NCI-H748 (cell line): ENCODE data around the gene C21orf58.
"Not testable (repeated sequence)": the region's sequence is repeated elsewhere in the genome, so short reads cannot be mapped to it uniquely, and the experiment has no call there.

ENCODE experiments used
- DNase-seq: peaks from one replicate; lab custom pipeline; 2025; ENCODE audit not compliant: unreplicated experiment; lab: John Stamatoyannopoulos, UW

The C21orf58 gene

DNA sequence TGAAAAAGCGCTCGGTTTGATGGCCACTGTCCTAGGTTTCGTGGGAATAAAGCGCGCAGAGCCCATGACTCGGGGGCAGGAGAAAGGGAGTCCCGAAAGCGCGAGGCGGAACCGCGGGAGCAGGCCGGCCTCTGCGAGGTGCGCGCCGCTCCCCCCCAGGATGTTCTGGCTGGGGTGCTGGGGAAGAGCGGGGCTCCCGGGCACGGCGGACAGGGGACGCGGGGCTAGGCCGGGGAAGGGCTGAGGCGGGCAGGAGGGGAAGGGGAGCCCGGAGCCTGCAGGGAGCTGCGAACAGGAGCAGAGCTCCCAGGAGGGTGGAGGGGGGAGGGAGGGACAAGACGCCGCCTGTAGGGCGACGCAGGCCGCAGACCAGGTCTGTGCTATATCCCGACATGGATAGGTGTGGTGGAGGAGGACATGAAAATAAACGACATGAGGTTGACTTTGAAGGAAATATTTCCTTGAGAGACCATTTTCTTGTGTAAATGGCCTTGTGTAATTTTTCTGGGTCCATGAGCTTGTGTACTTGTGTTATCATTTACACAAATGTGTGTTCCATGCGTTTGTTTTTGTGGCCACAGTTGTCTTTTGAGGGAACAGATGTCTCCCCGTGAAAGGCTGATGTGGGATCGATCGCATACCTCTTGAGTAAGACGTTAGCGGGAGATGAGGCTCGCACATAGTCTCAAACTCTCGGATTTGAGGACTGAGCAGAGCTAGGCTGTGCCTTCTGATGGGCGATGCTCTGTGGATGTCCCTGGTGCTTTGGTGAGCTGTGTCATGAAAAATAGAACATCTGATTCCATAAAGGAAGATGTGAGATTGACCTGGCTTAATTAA, 1.6 kb upstream of the C21orf58 start:
- peak; percentile 57 for DNase-seq

DNA sequence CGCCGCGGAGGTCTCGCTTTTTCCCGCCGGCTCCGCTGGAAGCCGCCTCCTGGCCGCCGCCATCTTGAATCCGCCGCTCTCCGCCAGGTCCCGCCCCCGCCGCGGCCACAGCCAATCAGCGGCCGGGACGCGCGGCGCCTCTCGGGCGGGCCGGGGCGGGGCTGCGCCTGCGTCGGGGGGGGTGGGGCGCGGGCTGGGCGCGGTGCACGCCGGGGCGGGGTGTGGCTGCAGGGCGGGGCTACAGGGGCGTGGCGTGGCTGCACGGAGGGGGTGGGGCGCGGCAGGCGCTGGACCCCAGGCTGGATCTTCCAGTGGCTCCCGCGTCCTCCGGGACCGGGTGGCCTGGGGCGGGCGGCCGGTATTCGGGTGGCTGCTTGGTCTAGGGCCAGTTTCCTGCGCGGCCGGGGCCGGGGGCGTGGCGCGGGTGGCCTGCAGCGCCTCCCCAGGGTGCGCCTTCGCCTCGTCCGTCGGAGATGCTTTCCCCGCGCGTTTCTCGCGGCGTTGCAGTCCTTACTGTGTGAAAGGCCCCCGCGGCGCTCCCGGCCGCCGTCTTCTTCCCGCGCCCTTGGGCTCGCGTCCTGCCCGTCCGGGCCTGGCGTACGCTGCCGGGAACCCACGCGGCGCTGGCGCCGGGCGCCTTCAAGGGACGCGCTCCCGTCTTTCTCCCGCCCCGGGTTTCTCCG, 861 bp upstream of the C21orf58 start:
- peak; percentile 80 for DNase-seq

DNA sequence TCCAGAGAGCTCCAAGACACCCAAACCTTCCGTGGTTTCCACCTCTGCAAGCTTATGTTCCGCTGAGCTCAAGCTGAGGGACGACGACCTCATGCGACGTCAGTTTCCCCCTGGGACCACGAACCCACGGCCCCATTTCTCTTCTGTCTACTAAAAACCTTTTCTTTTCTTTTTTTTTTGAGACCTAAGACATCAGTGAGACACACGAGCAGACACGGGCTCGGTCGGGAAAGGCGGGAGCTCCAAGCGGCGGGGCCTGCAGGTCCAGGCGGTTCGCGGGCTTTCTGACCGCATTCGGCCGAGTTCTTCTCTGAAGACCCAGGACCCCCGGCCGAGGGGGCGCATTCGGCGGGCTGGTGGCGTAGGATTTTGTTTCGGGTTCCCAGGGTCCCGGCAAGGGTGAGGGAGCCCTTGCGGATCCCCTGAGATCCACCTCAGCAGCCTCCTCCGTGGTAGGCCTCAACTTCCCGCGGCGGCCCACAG, 402 bp downstream of the C21orf58 start:
- peak; percentile 47 for DNase-seq

DNA sequence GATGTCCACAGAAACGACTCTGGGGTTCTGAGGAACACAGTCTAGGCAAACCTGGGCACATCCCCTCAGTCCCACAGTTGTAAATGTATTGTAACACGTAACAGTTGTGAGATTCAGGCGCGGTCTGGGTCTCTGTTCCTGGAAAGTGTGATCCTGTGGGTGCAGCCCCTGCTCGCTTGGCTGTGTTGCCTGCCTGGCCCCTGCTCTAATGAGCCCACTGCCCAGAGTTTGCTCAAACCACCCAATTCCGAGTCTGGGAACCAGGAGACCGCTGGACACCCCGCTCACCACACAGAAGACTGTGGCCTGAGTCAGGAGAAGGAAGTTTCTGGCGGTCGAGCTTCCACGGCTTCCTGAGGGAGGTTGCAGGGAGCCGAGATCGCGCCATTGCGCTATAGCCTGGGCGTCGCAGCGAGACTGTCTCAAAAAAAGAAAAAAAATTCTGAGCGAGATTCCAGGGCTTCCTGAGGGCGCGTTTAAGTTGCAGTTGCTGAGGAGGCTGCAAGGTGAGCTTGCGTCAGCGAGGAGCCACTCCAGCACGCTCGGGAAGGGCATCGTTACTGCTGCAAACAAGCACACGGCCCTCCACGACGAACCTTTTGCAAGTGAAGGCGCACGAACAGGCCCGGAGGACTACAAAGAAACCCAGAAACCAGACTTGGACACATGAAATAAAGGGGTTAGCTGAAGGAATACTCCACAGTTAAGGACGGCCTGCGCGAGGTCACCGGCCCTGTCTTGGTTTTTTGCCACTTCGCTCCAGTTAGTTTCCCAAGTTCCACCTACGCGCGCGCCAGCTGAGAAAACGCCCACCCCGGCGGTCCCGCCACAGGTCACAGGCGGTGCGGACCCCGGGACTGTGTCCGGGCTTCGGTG, 1.1 kb downstream of the C21orf58 start:
- DNase-seq: peak; percentile 43

DNA sequence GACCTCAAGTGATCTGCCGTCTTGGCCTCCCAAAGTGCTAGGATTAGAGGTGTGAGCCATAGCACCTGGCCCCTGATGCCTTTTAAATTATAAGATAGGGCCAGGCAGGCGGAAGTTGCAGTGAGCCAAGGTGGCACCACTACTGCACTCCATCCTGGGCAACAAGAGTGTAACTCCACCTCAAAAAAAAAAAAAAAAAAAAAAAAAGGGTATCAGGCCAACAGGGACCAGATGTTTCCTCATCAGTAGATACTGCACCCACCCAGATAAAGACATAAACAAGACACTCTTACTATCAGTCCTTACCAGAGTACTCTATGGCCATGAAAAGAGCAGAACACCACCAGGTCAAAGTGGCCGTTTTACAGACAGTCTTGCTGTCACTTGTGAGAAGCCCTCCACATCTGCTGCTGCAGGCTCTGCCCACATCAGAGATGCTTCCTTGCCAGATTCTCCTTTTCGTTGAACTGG, 3.3 kb downstream of the C21orf58 start:
- DNase-seq: no peak

DNA sequence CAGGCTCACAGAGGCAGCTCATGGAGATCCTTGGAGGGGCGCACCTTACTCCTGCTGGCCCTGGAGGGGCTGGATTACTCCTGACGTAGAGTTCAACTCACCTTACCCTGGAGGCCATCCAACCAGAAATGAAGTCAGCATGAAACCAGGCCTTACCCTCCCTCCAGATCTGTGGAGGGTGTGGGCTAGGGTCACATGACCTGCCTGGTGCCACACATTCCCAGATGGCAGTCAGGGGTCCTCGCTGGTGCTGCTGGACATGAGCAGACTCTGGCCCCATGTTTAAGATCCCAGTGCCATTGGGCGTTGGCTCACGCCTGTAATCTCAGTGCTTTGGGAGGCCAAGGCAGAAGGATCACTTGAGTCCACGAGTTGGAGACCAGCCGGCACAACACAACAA, 4.5 kb downstream of the C21orf58 start:
- DNase-seq: no peak

DNA sequence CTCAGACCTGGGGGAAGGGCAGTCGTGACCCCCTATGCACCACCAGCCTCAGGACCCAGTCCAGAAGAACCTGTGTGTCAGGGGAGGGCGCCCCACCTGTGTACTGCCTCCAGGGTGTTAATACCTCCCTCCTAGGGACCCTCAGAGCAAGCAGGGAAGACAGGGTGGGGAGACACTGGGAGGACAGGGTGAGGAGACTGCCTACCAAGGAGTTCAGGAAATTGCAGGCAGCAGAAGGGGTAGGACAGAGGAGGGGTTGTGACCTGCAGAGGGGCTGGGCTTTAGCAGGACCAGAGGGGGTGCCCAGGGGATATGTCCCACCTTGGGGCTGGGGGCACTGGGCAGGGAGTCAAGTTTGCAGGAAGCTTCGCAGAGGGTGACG, 5.2 kb downstream of the C21orf58 start:
- no peak for DNase-seq

DNA sequence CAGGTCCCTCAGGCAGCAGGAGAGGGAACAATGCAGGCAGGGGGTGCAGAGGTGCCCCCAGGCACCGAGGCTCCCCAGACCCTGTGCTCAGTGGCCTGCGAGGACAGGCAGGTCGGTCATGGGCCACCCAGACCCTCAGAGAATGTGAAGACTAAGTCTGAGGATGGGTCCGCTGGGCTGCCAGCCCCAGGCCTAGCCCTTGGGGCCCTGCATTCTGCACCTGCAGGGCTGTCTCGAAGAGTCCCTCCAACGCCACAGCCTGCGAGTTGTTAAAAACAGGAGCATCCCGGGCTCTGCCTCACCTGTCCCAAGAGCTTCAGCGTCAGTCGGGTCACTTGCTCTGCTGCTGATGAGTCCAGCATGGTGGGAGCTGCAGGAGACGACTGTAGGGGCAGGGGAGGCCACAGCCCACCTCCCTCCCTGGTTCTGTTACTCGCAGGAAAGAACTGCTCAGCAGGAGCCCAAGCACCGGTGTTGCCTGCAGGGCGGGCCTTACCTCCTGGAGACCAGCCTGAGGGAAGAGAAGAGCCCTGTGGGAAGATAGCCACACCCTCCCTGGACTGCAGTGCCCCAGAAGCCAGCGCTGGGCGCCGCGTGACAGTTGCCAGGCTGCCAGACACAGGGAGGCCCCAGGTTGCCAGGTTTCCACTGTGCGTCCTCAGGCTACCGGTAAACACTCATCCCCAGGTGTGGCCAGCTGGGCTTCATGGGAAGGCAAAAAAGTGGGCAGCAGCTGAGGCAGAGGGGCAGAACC, 5.8 kb downstream of the C21orf58 start:
- DNase-seq: peak; percentile 79

DNA sequence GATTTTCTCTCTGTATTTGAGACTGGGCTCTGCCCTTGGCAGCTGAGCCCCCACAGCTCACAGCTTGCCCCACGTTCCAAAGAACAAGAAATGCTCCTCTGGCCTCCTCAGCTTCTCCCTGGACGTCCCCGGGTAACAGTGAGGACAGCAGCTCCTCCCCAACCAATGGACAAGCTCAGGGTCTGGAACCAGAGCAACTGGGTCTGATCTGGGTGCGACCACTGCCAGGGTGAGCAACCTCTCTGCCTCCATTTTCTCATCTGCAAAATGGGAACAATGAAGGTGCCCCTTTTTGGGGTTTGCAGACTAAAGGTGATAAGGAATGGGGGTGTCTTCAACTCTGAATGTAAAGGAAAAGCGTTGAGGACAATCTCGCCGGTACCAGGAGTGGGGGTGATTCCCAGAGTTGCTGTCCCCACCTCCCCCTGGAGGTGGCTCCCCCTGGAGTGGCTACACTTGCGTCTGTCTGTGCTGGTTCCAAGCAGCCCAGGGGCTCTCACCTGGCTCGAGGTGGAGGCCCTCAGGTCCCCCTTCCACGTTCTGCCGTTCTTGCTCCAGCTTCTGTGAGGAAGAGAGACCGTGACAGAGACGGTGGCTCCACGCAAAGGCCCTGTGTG, 6.9 kb downstream of the C21orf58 start:
- no peak for DNase-seq

DNA sequence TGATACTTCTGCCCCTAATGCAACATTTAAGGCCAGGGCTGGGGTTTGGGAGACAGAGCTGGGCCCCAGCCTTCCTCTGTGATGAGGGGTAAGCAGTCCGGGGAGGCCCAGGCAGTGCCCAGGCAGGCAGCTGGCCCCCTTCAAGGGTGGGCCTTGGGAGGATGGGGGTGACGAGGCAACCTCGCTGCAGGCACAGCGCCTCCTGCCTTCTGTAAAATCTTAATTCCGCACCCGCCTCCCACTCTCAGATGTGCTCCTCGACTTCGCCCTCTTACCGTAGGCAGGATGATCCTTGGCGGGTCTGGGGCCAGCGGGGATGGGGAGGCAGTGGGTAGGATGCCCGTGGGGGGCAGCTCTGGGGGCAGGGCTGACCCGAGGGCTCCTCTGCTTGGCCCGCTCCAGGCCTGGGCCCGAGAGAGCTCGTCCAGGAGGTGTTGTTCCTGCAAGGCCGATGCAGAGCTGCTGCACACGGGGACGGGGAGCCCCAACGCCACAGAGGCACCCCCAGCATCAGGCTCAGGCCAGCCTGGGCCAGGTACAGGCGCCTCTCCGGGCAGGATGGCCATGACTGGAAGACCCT, 9.1 kb downstream of the C21orf58 start:
- DNase-seq: no peak

DNA sequence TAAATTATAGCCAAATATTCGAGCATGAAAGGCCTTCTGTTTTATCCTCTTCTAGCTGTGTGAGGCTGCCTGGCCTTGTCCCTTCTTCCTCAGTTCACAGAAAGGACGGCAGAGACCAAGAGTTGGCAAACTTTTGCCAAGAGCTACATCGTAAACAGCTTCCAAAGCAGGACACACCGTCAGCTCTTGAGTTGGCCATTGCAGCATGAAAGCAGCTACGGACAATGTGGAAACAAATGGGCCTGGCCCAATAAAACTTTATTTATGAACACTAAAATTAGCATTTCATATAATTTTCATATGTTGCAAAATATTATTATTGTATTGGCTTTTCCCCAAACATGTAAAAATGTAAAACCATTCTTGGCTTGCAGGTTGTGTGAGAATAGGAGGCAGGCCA, 10.7 kb downstream of the C21orf58 start:
- no peak for DNase-seq

DNA sequence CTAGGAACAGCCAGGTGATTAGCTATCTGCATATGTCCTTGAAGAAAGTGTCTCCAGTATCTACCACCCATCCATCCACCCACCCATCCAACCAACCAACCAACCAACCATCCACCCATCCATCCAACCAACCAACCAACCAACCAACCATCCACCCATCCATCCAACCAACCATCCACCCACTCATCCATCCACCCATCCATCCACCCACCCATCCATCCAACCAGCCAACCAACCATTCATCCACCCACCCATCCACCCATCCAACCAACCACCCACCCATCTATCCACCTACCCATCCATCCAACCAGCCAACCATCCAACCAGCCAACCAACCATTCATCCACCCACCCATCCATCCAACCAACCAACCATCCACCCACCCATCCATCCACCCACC, 12.1 kb downstream of the C21orf58 start:
- DNase-seq: no peak

DNA sequence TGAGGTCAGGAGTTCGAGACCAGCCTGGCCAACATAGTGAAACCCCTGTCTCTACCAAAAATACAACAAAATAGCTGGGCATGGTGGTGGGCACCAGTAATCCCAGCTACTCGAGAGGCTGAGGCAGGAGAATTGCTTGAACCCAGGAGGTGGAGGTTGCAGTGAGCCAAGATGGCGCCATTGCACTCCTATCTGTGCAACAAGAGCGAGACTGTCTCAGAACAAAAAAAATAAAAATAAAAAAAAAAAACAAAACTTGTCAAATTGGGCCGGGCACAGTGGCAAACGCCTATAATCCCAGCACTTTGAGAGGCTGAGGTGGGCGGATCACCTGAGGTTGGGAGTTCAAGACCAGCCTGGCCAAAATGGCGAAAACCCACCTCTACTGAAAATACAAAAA, 13.4 kb downstream of the C21orf58 start:
- not testable (repeated sequence) for DNase-seq

DNA sequence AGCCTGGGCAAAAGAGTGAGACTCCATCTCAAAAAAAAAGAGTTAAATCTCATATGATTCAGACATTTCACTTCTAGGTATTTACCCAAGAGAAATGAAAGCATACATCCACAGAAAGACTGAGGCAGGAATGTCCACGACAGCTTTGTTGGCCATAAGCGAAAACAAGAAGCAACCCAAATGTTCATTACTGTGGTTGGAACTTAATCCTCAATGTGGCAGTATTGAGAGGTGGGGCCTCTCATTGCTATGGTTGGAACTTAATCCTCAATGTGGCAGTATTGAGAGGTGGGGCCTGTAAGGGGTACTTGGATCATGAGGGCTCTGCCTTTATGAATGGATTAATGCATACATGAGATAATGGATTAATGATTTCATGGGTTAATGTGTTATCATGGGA, 15.2 kb downstream of the C21orf58 start:
- DNase-seq: no peak

DNA sequence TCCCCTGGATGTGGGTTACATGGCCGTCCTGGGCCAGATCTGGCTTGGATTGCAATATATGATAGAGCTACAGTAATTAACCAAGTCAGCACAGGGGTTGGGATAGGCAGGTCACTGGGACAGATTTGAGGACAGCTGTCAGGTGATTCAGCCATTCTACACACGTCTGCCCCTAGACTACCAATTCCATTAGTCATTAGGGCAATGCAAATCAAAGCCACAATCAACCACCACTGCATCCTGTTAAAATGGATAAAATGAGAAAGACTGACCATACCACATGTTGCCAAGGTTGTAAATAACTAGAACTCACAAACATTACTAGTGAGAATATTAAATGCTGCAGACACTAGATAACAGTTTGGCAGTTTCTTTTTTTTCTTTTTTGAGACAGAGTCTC, 16.0 kb downstream of the C21orf58 start:
- no peak for DNase-seq

DNA sequence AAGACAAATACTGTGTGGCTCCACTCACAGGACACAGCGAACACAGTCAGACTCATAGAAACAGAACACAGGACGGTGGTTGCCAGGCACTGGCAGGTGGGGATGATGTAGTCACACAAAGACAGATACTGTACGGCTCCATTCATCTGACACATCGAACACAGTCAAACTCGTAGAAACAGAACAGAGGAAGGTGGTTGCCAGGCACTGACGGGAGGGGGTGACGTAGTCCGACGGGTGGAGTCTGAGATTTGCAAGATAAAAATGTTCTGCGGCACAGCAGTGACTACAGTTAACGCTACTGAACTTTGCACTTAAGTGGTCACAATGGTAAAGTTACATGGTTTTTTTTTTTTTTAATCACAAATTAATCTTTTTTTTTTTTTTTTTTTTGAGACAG, 18.7 kb downstream of the C21orf58 start:
- DNase-seq: no peak

DNA sequence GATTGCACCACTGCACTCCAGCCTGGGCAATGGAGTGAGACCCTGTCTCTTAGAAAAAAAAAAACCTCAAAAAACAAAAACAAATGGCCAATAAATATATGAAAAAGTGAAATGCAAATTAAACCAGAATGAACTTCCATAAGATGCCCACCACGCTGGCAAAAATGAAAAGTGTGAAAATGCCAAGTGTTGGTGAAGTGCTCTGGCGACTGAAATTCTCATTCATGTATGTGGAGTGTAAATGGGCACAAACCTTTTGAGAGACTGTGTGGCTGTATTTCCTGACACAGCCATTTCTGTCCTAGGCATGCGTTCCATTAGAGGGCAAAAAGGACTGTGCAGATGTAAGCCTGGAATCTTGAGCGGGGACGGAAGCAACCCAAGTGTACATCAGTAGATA, 19.2 kb downstream of the C21orf58 start:
- DNase-seq: no peak

DNA sequence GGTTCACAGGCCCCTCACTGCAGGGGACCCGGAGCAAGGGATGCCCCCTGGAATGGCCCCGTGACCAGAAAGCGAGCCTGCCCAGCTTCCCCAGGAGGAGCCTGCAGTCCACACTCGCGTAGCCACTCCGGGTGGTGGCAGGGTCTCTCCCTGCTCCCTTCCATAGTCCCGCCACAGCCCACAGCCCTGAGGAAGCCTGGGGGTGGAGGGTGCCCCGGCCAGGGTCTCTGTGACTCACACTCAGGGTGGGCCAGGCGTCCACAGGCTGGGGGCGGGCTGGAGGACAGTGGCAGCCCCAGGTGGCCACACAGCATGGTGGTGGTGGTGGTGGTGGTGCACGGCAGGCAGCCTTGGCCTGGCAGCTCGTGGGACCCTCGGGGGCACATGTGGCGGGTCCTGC, 21.9 kb downstream of the C21orf58 start:
- DNase-seq: no peak

DNA sequence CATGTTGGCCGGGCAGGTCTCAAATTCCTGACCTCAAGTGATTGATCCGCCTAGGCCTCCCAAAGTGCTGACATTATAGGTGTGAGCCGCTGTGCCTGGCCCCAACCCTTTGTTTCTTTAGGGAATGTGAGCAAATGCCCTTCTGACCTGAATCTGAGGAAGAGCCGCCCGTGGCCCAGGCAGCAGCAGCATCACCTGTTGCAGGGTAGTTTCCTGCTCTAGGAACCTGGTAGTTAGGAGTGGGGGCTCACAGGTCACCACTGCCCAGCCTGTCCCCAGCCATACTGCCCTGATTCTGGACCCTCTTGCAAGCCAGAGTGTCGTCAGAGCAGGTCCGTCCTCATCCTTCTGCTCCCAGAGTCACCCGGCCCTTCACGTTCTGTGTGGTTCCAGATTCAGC, 24.5 kb downstream of the C21orf58 start:
- no peak for DNase-seq
